HG02870 (cell line): ENCODE results near the gene CR2.
"Not testable (repeated sequence)": the region's sequence is repeated elsewhere in the genome, so short reads cannot be mapped to it uniquely, and the experiment has no call there.

Source experiments
- ATAC-seq: cut with Tn5 transposase; IDR thresholded peaks from one replicate; pipeline ENCODE4 v1.9.1; 2021; ENCODE audit warnings: mild to moderate bottlenecking, moderate library complexity; ENCODE audit not compliant: unreplicated experiment

CR2 gene

GRCh38 chr1:207444514-207445217 lies 9.5 kb upstream of the CR2 start:
- no peak for ATAC-seq

DNA sequence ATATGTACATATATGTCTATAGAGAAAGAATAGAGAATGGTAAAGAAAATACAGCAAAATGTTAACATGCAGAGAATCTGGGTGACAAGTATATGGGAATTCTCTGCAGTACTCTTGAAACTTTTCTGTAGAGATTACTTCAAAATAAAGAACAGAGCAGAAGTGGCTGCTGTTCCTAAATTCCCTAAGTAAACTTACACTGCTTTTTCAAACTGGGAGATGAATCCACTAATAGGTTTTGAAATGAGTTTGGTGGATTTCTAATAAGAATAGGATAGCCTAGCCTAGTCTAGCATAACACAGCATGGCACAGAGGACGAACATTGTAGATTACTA lies 450 bp upstream of the CR2 start:
- no peak for ATAC-seq

DNA sequence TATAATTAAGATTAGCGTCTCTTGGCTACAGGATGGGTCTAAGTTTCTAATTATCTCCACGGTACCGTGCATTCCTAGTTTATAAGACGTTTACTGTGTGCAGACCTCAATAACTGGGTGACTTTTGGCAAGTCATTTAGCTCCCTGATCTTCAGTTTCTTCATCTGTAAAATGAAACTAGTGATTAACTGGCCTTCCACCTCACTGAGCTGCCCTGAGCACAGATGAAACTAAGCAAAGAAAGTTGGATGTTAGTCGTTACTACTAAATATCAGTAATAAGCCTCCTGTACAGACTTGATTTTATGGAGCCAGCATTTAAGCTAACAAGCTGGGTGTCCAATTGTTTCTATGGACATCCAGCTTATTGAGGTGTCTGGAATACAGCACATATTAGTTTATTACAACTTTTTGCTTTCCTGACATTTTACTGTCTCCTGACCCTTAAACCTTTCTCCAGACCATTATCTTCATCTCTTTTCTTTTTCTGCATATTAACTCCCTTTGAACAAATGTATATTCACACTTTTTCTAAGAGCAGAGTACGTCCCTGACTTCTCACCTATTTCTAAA lies 1.1 kb downstream of the CR2 start:
- peak; percentile 38 for ATAC-seq

DNA sequence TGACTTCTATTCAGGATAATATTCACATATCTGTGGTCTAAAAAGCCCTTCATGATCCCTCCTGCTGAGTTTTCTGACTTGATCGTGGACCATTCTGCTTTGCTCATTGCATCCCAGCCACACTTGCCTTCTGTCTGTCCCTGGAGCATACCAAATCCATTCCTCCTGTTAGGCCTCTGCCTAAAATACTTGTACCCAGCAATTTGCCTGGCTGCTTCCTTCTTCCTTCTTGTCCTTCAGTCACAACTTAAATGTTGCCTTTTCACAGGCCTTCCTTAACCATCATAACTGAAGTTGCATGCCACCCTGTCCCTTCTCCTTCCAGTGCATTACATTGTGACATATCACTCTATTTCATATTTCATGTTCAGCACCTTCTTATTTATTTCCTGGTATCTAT lies 4.3 kb downstream of the CR2 start:
- ATAC-seq = no peak

- ATAC-seq = no peak
Observed at GRCh38 chr1:207459008-207459407, 4.9 kb downstream of the CR2 start.

GRCh38 chr1:207461649-207462048 lies 7.5 kb downstream of the CR2 start:
- ATAC-seq = no peak

GRCh38 chr1:207462535-207462934 lies 8.4 kb downstream of the CR2 start:
- no peak for ATAC-seq

GRCh38 chr1:207463021-207463420 lies 8.9 kb downstream of the CR2 start:
- no peak for ATAC-seq

GRCh38 chr1:207463571-207463970 lies 9.4 kb downstream of the CR2 start:
- ATAC-seq = no peak

DNA sequence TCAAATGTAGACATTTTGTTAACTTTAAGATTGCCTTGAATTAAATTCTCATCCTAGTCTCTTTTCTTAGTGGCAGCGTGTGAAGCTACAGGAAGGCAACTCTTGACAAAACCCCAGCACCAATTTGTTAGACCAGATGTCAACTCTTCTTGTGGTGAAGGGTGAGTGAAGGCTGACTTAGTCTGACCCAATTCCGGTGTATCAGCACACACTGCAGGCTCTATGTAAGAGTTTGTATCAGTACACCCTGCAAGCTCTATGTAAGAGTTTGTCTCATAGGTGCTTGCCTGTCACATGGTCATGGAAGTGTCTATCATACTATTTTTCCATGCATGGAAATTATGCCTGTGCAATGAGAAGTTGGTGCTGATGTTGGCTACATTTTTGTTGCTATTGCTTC lies 16.8 kb downstream of the CR2 start:
- ATAC-seq = no peak

GRCh38 chr1:207474210-207474609 lies 20.1 kb downstream of the CR2 start:
- ATAC-seq = no peak

DNA sequence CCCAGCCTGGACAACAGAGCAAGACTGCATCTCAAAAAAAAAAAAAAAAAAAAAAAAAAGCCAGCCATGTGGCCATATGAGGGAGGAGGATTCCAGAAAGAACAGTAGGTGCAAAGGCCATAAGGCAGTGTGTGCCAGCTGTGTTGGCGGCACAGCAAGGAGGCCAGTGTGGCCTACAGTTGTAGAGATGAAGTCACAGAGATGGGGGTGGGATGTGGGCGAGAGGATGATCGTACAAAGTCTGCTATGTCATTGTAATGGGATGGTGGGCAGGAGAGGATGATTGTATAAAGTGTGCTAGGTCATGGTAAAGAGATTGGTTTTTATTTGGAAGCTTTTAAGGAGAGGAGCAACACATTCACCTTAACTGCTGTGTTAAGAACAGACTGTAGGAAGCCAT lies 32.1 kb downstream of the CR2 start:
- ATAC-seq = no peak

- no peak for ATAC-seq
Observed at GRCh38 chr1:207487636-207488035, 33.5 kb downstream of the CR2 start.

- ATAC-seq = no peak
Observed at GRCh38 chr1:207493212-207493611, 39.1 kb downstream of the CR2 start.

GRCh38 chr1:207494171-207494570 lies 40.0 kb downstream of the CR2 start:
- ATAC-seq = no peak

DNA sequence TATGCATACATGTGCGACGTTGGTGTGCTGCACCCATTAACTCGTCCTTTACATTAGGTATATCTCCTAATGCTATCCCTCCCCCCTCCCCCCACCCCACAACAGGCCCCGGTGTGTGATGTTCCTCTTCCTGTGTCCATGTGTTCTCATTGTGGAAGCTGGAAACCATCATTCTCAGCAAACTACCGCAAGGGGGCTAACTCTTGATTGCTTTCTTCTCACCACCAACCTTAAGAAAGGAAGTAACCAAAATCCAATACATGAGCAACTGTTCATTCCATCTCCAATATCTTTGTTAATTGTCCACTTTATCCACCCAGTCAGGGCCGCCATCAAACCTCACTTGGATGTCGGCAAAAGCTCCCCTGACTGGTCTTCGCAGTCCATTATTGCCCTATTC lies 41.2 kb downstream of the CR2 start:
- ATAC-seq = not testable (repeated sequence)

GRCh38 chr1:207495801-207496792 lies 42.0 kb downstream of the CR2 start, which contains the start of gene CR1:
CR1 (plus strand) TSS chr1:207496157; CDS start chr1:207496268, 111 bp downstream.
- ATAC-seq = peak; percentile 41

- no peak for ATAC-seq
Observed at GRCh38 chr1:207497941-207498340, 43.8 kb downstream of the CR2 start.

GRCh38 chr1:207499573-207499972 lies 45.4 kb downstream of the CR2 start:
- ATAC-seq = no peak

GRCh38 chr1:207500306-207500705 lies 46.2 kb downstream of the CR2 start:
- no peak for ATAC-seq

DNA sequence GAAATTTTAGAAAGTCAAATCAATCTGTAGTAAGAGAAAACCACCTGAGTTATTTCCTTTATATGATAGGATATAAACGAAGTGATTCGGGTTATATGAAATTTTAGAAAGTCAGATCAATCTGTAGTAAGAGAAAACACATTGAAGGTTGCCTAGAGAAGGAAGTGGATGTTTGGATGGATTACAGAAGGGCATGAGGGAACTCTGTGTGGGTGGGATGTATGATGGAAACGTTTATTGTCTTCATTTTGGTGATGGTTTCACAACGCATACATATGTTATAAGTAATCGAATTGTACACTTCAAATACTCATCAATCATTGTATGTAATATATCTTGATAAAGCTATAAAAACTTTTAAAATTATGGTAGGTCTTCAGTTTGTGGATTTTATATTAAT lies 46.9 kb downstream of the CR2 start:
- no peak for ATAC-seq

DNA sequence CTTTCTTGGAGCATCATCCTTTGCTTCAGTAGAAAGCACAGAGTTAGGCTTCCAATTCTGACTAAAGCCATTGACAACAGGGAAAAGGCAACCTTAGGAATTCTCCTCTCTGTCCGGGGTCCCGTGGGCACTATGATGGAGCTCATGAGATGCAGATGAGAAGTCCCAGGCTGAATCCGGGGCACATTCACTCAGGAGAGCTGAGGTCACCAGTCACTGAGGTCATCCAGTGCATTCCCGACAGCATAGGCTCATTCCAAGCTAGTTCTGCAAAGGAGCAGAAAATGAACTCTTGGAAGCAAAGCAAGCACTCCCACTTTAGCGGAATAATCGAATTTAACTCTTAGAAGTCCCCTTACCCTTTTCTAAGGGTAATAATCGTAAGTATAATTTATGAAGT lies 48.6 kb downstream of the CR2 start:
- ATAC-seq = no peak
